ENCODE data around the gene TEDC2. TPM values are rescaled to one million over a fixed set of nuclear protein-coding genes. Genes with fewer than 3 reads are reported as not detected.
A peak's percentile ranks its signal among the peaks of the same experiment; 100 is the strongest.

The TEDC2 gene
- polyA plus RNA-seq, 2 of the 4 experiments (the other 2 are of a cell fraction): 9.5 to 22.6 TPM

DNA sequence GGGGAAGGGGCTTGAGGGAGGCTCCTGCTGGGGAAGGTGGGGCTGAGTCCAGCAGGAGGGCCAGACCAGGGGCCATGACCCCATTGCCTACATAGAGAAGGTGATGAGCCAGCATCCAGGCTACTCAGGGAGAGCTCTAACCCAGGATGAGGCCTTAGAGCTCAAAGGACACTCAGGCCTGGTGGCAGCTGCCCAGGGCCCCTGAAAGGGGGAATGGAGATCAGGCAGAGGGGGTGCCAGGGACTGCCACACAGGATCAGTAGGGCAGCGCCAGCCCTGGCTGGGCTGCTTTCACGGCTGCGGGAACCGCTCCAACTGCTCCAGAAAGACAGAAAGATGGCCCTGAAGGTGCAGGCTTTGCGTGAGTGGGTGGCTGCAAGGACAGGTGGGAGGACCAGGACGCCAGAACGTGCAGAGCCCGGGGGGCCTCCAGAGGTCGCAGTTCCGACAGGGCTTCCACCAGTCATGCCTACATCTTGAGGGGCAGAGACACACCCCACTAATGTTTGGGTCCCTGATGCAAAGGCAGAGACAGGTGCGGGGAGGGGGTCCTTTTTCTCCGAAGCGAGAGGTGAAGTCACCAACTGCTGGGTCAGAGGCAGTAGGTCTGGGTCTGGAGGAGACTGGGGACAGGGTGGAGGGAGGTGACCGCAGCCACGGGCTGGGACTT is 53.0 kb downstream of the TEDC2 start:
- Histone ChIP-seq H3K4me2 (peak overlapping the region; percentile 99), H3K4me3 (peak overlapping the region; percentile 84), H3K4me1 (peaks cover 29% of the 10 kb centered on the region), H3K9me3 (no peaks in the 10 kb centered on the region), H3K27ac (peak overlapping the region; percentile 98 to 99)
- ATAC-seq (peak in 1 of 2 experiments; percentile 6; a peak in 2 of 6 replicates), FAIRE-seq (no peak), DNase-seq (ENCODE audit: low read depth in 1 of 2, low spot score in 1 of 2) (no peak)
- 71% methylated on average over 15 of the region's 15 CpGs for WGBS (ENCODE audit: missing lambda C conversion rate)
- CTCF ChIA-PET: interaction anchor here (8.0 kb wide), 1 partner anchor 11 kb away, joined by 91 read pairs; no protein-coding TSS in a partner anchor
- TF ChIP-seq RNF2 (IDR thresholded peaks at IDR 0.05; ENCODE audit: borderline replicate concordance, low read depth) (no peak; the same call in 1 of the 2 replicates), FOSL2 (IDR thresholded peaks at IDR 0.05) (no peak), FOSL2 (CRISPR knock-in tag; IDR thresholded peaks at IDR 0.05) (no peak), SREBF2 (IDR thresholded peaks at IDR 0.05) (no peak), RFX5 (IDR thresholded peaks at IDR 0.05) (no peak), HES2 (IDR thresholded peaks at IDR 0.05) (no peak), NFE2L2 (conservative IDR thresholded peaks at IDR 0.05; ENCODE audit: low read length) (no peak), HEYL (CRISPR knock-in tag; IDR thresholded peaks at IDR 0.05) (no peak), ZNF302 (CRISPR knock-in tag; IDR thresholded peaks at IDR 0.05) (no peak), ZC3H11A (IDR thresholded peaks at IDR 0.05) (no peak)
- TF ChIP-seq, protein P1, sequence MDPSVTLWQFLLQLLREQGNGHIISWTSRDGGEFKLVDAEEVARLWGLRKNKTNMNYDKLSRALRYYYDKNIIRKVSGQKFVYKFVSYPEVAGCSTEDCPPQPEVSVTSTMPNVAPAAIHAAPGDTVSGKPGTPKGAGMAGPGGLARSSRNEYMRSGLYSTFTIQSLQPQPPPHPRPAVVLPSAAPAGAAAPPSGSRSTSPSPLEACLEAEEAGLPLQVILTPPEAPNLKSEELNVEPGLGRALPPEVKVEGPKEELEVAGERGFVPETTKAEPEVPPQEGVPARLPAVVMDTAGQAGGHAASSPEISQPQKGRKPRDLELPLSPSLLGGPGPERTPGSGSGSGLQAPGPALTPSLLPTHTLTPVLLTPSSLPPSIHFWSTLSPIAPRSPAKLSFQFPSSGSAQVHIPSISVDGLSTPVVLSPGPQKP (IDR thresholded peaks at IDR 0.05; ENCODE audit: low read depth, low read length): no peak
- TF ChIP-seq, protein P2, sequence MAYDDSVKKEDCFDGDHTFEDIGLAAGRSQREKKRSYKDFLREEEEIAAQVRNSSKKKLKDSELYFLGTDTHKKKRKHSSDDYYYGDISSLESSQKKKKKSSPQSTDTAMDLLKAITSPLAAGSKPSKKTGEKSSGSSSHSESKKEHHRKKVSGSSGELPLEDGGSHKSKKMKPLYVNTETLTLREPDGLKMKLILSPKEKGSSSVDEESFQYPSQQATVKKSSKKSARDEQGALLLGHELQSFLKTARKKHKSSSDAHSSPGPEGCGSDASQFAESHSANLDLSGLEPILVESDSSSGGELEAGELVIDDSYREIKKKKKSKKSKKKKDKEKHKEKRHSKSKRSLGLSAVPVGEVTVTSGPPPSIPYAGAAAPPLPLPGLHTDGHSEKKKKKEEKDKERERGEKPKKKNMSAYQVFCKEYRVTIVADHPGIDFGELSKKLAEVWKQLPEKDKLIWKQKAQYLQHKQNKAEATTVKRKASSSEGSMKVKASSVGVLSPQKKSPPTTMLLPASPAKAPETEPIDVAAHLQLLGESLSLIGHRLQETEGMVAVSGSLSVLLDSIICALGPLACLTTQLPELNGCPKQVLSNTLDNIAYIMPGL (CRISPR knock-in tag; IDR thresholded peaks at IDR 0.05; ENCODE audit: borderline replicate concordance): no peak
- POLR2A ChIA-PET: interaction anchor here (1.0 kb wide), 1 partner anchor 11 kb away, joined by 3 read pairs; no protein-coding TSS in a partner anchor

GRCh38 chr16:2513405-2514332 is 53.8 kb downstream of the TEDC2 start, which contains the start of gene ATP6V0C:
Gene ATP6V0C (plus strand): TSS chr16:2513952. CDS start chr16:2514104, 152 bp downstream.
- peaks cover 29% of the 10 kb centered on the region for H3K4me1 ChIP-seq
- peak within 1 kb of the TSS; percentile 98 to 99 for H3K27ac ChIP-seq
- peak within 1 kb of the TSS; percentile 84 for H3K4me3 ChIP-seq
- H3K9me3 ChIP-seq: no peaks in the 10 kb centered on the region
- DNase-seq (ENCODE audit: low read depth in 1 of 2, low spot score in 1 of 2): peak; percentile 86
- H3K4me2 ChIP-seq: peak within 1 kb of the TSS; percentile 99
- WGBS (ENCODE audit: missing lambda C conversion rate): 40% methylated on average over 16 of the region's 122 CpGs
- POLR2A ChIA-PET: no interaction called here
- CTCF ChIA-PET: interaction anchor here (2.4 to 8.0 kb wide), 2 partner anchors 12 to 18 kb away, joined by 8 to 91 read pairs; partner anchors contain the start of gene CEMP1
- peak; percentile 67 to 87 for ATAC-seq
- no peak for FAIRE-seq
- TF ChIP-seq RFX5 (IDR thresholded peaks at IDR 0.05): 0 out of 2 replicates have a peak, but pooled peaks have one; percentile 27
- no peak for TF ChIP-seq CEBPB (IDR thresholded peaks at IDR 0.05)
- no peak for TF ChIP-seq SMC3 (IDR thresholded peaks at IDR 0.05)
- TF ChIP-seq, protein P2 (CRISPR knock-in tag; IDR thresholded peaks at IDR 0.05; ENCODE audit: borderline replicate concordance): no peak
- no peak for TF ChIP-seq ESRRA (IDR thresholded peaks at IDR 0.05; ENCODE audit: borderline replicate concordance, low read length)
- no peak for TF ChIP-seq HES2 (IDR thresholded peaks at IDR 0.05)
- no peak for TF ChIP-seq CHD4 (IDR thresholded peaks at IDR 0.05; ENCODE audit: borderline replicate concordance)
- no peak for TF ChIP-seq ZFP36 (IDR thresholded peaks at IDR 0.05; ENCODE audit: borderline replicate concordance, partially characterized antibody)
- no peak for TF ChIP-seq RAD21 (conservative IDR thresholded peaks at IDR 0.05 in 1 of 2, IDR thresholded peaks at IDR 0.05 in 1 of 2)
- TF ChIP-seq EHMT2 (IDR thresholded peaks at IDR 0.05; ENCODE audit: low read depth): no peak
- TF ChIP-seq RCOR1 (IDR thresholded peaks at IDR 0.05; ENCODE audit: low read depth, low read length): no peak
- TF ChIP-seq KDM5A (IDR thresholded peaks at IDR 0.05): peak; percentile 53; the same call in 1 of the 2 replicates
- TF ChIP-seq POLR2AphosphoS2 (conservative IDR thresholded peaks at IDR 0.05; ENCODE audit: low read length): no peak
- TF ChIP-seq ZSCAN20 (CRISPR knock-in tag; IDR thresholded peaks at IDR 0.05): no peak
- peak; percentile 97 for TF ChIP-seq PHF8 (IDR thresholded peaks at IDR 0.05; ENCODE audit: borderline replicate concordance, low read depth)
- 0 out of 2 replicates have a peak, but pooled peaks have one; percentile 76 for TF ChIP-seq RNF2 (IDR thresholded peaks at IDR 0.05; ENCODE audit: borderline replicate concordance, low read depth)
- TF ChIP-seq ATOH8 (CRISPR knock-in tag; IDR thresholded peaks at IDR 0.05; ENCODE audit: low read depth): no peak
- TF ChIP-seq POLR2A (IDR thresholded peaks at IDR 0.05; ENCODE audit: low read length): peak; percentile 90
- TF ChIP-seq MYC (IDR thresholded peaks at IDR 0.05; ENCODE audit: borderline replicate concordance, low read length): no peak
- no peak for TF ChIP-seq GATA3 (IDR thresholded peaks at IDR 0.05; ENCODE audit: borderline replicate concordance)
